ENCODE results near the gene TXNDC9.
"Not testable (repeated sequence)": the region's sequence is repeated elsewhere in the genome, so short reads cannot be mapped to it uniquely, and the experiment has no call there.

The TXNDC9 gene

GRCh38 chr2:99338029-99338585 is 2.0 kb upstream of the TXNDC9 start:
- no peak for DNase-seq (ENCODE audit: low read depth, low spot score)
- CTCF ChIA-PET, result interaction anchor here (0.6 to 3.6 kb wide), 13 partner anchors 9 to 158 kb away, joined by 3 to 17 read pairs (median 7); partner anchors contain the start of gene REV1
- peak overlapping the region; percentile 82 for H3K4me3 ChIP-seq (ENCODE audit: low read depth, low read length)
- POLR2A ChIA-PET, result interaction anchor here (3.2 kb wide), 1 partner anchor 157 kb away, joined by 16 read pairs; the partner anchor contains the start of genes MITD1 and MRPL30
- TF ChIP-seq CTCF (IDR thresholded peaks at IDR 0.05; ENCODE audit: insufficient read depth, low read length, missing control alignments), result no peak

DNA sequence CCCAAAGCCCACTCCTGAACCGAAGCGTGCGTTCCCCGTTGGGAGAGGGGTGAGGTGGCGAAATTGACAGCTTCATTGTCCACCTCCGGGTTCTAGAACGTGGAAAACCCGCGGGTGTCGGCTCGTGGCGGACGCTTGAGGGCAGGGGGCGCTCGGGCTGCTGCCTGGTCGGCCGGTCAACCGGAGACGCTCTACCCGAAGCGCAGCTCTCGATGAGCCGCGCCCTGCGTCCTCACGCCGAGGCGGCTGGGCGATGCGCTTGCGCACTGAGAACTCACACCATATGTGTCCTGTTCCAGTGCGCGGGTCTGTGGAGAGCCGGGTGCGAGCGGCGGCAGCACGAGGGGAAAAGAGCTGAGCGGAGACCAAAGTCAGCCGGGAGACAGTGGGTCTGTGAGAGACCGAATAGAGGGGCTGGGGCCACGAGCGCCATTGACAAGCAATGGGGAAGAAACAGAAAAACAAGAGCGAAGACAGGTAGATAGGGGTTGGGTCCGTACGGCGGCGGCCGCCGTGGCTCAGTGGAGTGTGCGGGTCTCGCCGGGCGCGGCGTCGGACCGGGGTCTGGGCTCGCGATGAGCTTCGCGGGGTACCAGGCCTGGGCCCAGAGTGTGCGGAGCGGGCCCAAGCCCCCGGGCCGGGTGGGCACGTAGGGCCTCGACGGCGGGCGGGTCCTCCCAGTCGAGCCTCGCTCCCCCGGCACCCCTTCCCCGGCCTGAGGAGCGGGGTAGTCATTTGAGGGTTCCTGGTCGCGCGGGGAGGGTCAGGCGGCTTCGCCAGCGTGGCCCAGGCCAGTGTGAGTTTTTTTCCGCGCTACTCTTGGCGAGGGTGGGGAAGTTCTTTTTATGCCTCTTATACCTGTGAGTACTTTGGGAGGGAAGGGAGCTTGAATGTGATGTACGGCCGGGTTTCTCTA is 1.2 kb upstream of the TXNDC9 start, which contains the start of gene EIF5B:
TSS of gene EIF5B (plus strand) at position 277 of the 916 bp plus-strand sequence. CDS start at position 443, 166 bp downstream.
- H3K4me3 ChIP-seq (ENCODE audit: low read depth, low read length), result peak within 1 kb of the TSS; percentile 94
- ChIA-PET CTCF (interaction anchor here (0.6 to 3.6 kb wide), 39 partner anchors 9 to 925 kb away, joined by 3 to 19 read pairs (median 4); partner anchors contain the start of gene REV1), POLR2A (interaction anchor here (0.5 to 3.2 kb wide), 3 partner anchors 19 to 156 kb away, joined by 3 to 16 read pairs (median 8); partner anchors contain the start of genes MITD1 and MRPL30)
- peak; percentile 70 for DNase-seq (ENCODE audit: low read depth, low spot score)
- TF ChIP-seq CTCF (IDR thresholded peaks at IDR 0.05; ENCODE audit: insufficient read depth, low read length, missing control alignments), result peak; percentile 91

GRCh38 chr2:99336804-99337112 is 625 bp upstream of the TXNDC9 start:
- ChIA-PET POLR2A (interaction anchor here (1.5 to 3.2 kb wide), 3 partner anchors 13 to 156 kb away, joined by 8 to 16 read pairs (median 10); partner anchors contain the start of genes MITD1 and MRPL30), CTCF (interaction anchor here (0.7 to 3.6 kb wide), 33 partner anchors 8 to 925 kb away, joined by 3 to 19 read pairs (median 4); partner anchors contain the start of gene REV1)
- DNase-seq (ENCODE audit: low read depth, low spot score), result no peak
- no peak for TF ChIP-seq CTCF (IDR thresholded peaks at IDR 0.05; ENCODE audit: insufficient read depth, low read length, missing control alignments)
- H3K4me3 ChIP-seq (ENCODE audit: low read depth, low read length), result peak overlapping the region; percentile 82

DNA sequence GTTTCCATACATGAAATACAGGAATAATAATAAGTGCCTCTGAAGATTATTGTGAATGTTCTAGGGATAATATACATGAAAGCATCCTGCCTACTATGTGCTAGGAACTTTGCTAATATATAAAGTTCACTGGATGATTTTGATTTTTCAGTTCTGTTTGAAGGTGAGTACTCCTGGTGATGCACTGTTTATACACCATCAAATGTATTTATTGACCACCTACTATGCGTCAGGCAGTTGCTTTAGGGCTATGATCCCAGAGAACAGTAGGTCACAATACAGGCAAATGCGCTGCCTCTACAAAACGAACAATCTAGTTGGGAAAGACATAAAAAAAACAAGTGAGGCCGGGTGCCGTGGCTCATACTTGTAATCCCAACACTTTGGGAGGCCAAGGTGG is 10.7 kb downstream of the TXNDC9 start:
- no peak overlapping the region for H3K4me3 ChIP-seq (ENCODE audit: low read depth, low read length)
- no peak for TF ChIP-seq CTCF (IDR thresholded peaks at IDR 0.05; ENCODE audit: insufficient read depth, low read length, missing control alignments)
- ChIA-PET POLR2A (no interaction called here), CTCF (interaction anchor here (2.2 kb wide), 1 partner anchor 11 kb away, joined by 19 read pairs; the partner anchor contains the start of genes EIF5B and TXNDC9)
- DNase-seq (ENCODE audit: low read depth, low spot score), result no peak

GRCh38 chr2:99317873-99318200 is 18.3 kb downstream of the TXNDC9 start:
- CTCF ChIA-PET, result not testable (repeated sequence)

GRCh38 chr2:99317161-99317872 is 18.8 kb downstream of the TXNDC9 start:
- no peak overlapping the region for H3K4me3 ChIP-seq (ENCODE audit: low read depth, low read length)
- no peak for TF ChIP-seq CTCF (IDR thresholded peaks at IDR 0.05; ENCODE audit: insufficient read depth, low read length, missing control alignments)
- DNase-seq (ENCODE audit: low read depth, low spot score), result no peak
- CTCF ChIA-PET, result no interaction called here
- POLR2A ChIA-PET, result no interaction called here

More at GRCh38 chr2:99317873-99318200, 18.3 kb downstream of the TXNDC9 start:
- H3K4me3 ChIP-seq (ENCODE audit: low read depth, low read length); POLR2A ChIA-PET; DNase-seq (ENCODE audit: low read depth, low spot score): not testable (repeated sequence)

GRCh38 chr2:99301097-99301496 is 35.0 kb downstream of the TXNDC9 start, which contains the start of gene LYG1:
LYG1 (minus strand) TSS chr2:99301197; CDS start chr2:99295670, 5,527 bp downstream.
- DNase-seq (ENCODE audit: low read depth, low spot score); CTCF ChIA-PET; POLR2A ChIA-PET; H3K4me3 ChIP-seq (ENCODE audit: low read depth, low read length): not testable (repeated sequence)

All from AG04449 (cell line).